Activated CD4-positive, alpha-beta T cell treated with anti-CD3 and anti-CD28 coated beads, Interleukin-2, amount 50 U/mL, for 48 hours (primary cell): Measurements from ENCODE around the gene COPG2.

Source experiments
- DNase-seq, 2 experiments: peaks; one replicate each; pipeline ENCODE4 v3.0.0-alpha.2; 2020

The COPG2 gene

DNA sequence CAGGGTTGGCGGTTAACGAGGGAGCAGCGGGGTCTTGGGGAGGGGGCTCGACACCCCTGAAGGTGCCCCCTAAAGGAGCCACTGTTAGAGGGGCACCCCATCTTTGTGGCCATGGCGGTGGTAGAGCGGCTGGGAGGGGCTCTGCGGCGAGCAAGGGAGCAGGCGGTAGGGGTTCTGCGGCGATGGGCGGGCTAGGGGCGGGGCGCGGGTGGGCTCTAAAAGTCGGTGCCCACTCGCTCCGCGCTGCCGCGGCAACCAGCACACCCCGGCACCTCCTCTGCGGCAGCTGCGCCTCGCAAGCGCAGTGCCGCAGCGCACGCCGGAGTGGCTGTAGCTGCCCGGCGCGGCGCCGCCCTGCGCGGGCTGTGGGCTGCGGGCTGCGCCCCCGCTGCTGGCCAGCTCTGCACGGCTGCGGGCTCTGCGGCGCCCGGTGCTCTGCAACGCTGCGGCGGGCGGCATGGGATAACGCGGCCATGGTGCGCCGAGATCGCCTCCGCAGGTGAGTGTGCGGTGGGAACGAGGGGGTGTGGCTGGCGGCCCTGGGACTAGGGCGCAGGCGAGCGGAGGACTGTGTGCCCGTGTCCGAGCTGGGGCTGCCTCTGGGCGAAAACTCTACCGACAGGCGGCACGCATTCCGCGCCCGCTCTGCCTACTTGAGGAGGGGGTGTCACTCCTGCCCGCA lies 176.6 kb downstream of the COPG2 start, which contains the start of gene MEST:
Gene MEST (plus strand): TSS at position 245 of the 682 bp plus-strand sequence. CDS start 229 bp downstream, at position 474.
- DNase-seq, result peak in 1 of 2 experiments; percentile 15

DNA sequence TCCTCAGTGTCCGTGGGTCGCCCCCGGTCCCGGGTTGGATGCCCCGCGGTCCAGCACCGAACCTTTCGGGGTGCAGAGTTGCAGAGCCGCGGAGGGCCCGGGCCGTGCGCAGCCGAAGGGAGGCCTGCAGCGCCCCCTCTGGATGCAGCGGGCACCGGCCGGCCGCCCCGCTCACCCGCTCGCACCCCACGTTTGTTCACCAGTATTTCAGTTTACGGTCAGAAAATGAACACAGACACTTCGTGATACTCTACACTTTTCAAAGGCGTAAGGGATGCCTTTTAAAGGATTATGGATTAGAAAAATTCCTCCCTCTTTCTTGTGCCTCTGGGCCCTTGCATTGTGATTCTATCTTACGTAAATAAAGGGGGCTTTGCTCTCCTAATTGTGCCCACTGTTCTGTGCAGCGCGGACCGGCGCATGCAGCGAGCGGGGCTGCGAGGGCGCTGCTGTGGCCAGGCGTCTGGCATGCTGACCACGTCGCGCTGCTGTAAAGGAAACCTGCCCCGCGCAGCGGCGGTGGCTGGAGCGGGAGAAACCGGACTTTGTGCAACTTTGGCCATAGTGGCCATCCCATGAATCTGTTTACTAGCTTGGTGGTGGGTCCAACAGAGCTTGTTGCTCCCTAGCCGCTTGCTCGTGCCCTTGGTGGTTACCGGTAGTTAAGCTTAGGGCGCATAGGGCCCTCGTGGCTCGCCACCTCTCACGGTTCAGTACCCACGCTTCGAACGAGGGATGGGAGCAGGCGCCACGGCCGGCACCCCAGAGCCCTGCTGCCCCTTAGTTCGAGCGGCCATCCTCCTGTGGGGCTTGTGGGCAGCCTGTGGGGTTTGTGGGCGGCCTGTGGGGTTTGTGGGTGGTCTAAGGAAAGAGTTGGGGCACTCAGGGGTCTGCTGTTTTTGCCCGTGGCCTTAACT lies 177.4 kb downstream of the COPG2 start:
- peak; percentile 33 to 42 for DNase-seq

DNA sequence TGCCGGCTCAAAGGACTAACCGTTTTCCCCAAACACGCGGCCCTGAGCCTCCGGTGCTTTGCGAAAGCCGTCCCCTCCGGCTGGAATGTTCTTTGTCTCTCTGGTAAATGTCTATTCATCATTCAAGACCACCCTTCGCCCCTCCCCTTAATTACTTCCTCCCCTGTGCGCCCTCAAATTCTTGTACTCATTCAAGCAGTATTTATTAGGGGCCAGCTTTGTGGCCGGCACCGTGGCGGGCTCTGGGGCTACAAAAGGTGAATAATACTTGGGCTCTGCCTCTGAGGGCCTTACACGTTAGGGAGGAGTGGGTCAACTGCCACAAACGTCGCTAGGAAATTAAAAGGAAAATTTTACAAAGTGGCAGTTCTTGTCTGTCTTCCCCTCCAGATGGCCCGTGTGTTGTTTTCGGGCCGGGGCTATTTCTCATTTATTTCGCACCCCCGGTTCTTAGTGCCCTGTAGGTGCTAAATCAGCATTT lies 178.2 kb downstream of the COPG2 start:
- DNase-seq, result no peak

- DNase-seq, result no peak
These were observed 179.2 kb downstream of the COPG2 start for GRCh38 chr7:130489140-130489983.

GRCh38 chr7:130488392-130489139 lies 180.0 kb downstream of the COPG2 start:
- DNase-seq, result no peak

DNA sequence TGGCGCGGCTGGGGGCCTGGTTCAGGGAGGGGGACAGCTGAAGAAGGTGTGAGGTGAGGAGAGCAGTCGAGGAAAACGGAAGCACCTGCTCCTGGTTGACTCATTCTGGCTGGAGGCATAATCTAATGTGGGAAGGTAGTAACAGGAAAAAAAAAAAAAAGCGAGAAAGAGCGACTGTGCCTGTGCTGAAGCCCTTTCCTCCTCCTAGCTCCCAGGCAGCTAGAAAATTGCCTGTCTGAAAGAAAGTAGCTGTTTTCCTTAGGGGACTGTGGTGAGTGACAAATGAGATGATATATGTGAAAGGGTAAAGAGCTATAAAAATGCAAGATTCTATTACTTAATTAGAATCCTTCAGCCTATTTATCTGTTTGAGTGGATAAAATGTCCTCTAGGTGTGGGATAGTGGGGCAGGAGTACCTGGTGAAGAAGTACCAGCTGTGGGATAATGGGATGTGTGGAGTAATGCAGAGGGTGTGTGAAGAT lies 181.6 kb downstream of the COPG2 start:
- DNase-seq, result no peak

DNA sequence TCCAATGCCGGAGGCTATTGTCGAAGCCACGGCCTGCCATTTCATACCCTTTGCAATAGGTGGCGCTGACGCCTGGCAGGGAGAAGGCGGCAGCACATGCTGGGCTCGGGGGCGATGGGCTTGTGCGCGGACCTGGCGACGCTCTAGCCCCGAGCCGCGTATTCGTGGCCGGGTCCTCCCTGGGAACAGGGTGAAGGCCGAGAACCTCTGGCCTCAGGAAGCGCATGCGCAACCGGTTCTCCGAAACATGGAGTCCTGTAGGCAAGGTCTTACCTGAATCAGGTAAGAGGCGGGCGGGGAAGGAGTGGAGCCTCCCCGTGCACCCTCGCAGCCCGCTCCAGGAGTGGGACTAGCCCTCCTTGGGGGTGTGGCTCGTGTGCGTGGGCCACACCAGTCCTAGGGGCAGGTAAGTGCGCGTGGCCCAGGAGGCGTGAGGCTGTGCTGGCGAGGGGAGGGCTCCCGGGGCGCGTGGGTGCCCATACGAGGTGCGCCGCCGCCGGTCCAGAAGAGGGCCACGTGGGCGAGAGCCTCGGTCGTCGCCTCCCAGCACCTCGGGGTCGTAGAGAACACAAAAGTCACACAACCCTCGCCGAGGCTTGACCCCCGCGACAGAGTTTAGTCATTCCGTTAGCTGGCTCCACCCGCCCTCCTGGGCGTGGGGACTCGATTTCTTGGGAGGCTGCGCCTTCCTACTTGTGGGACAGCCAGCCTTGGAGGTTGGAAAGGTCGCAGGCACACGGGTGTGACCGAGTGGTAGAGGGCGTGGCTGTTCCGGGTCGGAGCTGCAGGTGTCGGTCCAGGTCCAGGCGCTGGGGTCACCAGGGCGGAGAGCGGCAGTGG lies 182.2 kb downstream of the COPG2 start:
- peak; percentile 49 to 64 for DNase-seq

GRCh38 chr7:130485734-130486113 lies 182.8 kb downstream of the COPG2 start:
- DNase-seq, result no peak

- DNase-seq, result no peak
These were observed 185.5 kb downstream of the COPG2 start for GRCh38 chr7:130483031-130483430.

- DNase-seq, result no peak
These were observed 186.7 kb downstream of the COPG2 start for GRCh38 chr7:130481898-130482297.

- DNase-seq, result no peak
These were observed 188.7 kb downstream of the COPG2 start for GRCh38 chr7:130479716-130480400.

GRCh38 chr7:130478991-130479390 lies 189.6 kb downstream of the COPG2 start:
- no peak for DNase-seq

DNA sequence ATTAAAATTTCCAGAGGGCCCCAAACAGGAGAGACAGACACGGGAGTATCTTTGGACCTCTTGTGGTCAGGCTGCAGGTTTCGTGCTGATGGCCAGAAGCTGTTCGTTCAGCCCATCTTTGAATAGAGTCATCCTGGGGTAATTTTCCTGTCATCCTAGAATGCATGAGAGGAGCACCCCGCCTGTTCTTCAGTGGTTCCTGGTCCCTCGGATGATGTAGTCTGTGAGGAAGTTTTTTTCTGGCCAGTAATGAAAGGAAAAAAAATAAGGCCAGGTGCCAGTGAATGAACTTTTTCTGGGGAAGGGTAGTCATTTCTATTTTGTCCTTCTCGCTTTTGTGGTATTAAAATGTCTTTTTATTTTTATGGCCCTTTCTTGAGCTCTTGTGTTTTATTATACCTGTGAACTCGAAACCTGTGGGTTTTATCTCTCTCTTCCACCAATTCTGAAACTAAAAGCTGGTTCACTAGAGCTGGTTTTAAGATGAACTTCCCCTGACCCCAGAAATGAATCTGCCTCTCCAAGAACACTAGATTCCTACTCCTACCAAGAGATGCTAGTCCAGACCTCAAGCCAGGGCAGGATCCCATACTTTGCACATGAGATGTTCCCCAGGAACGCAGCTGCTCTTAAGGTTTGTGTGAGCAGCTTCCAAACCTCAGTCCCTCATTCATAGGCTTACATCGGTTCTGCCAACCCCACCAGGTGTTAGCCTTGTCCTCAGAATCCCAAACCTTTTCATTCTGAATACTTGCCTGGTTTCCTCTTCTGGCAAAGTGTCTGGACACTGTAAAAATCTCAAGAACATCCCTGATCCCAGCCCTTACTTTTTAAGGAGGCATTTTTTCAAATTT lies 192.0 kb downstream of the COPG2 start:
- DNase-seq, result no peak

GRCh38 chr7:130475776-130476175 lies 192.8 kb downstream of the COPG2 start:
- DNase-seq, result no peak

- DNase-seq, result no peak
These were observed 194.7 kb downstream of the COPG2 start for GRCh38 chr7:130473876-130474275.

- no peak for DNase-seq
These were observed 195.3 kb downstream of the COPG2 start for GRCh38 chr7:130473289-130473688.

- no peak for DNase-seq
These were observed 196.6 kb downstream of the COPG2 start for GRCh38 chr7:130471974-130472373.

DNA sequence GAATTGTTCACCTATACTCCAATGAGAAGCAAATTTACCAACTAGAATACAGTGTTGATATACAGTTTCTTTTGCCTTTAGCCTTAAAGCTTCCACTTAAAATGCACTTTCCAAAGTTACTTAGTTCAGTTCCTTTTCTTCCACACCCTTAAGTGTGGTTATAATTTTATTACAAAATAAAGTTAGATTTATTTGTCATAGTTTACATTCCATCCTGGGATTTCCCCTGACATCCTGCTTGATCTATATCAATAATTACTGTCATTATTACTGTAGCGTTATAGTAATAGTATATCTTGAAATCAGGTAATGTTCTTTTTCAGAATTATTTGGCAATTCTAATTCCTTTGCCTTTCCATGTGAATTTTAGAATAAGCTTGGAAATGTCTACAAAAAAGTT lies 199.9 kb downstream of the COPG2 start:
- no peak for DNase-seq
